Activated CD8-positive, alpha-beta T cell treated with anti-CD3 and anti-CD28 coated beads for 36 hours (primary cell): ENCODE data around the gene MMP11. TPM values are rescaled to one million over a fixed set of nuclear protein-coding genes. Genes with fewer than 3 reads are reported as not detected.

ENCODE experiments used
- ATAC-seq: fragments of 200-7000 bp; cut with Tn5 transposase; one replicate; pipeline ENCODE4 v1.10.0; 2021; ENCODE audit warnings: mild to moderate bottlenecking, moderate library complexity
- CTCF ChIA-PET: fragments of 350-600 bp; sonication (Branson Sonifier 250); formaldehyde crosslinking; loops from one replicate; lab custom pipeline; 2021; ENCODE audit warnings: antibody characterized with exemption; lab: Charles Lee
- POLR2A ChIA-PET: fragments of 350-600 bp; sonication (Branson Sonifier 250); formaldehyde crosslinking; loops from one replicate; lab custom pipeline; 2021; ENCODE audit warnings: antibody characterized with exemption; lab: Charles Lee
- DNase-seq: peaks from one replicate; pipeline ENCODE4 v3.0.0-alpha.2; 2020
- H3K27ac Mint-ChIP-seq: one replicate; pipeline ENCODE4 v1.8.0; 2021; ENCODE audit warnings: mild to moderate bottlenecking, mixed read lengths
- H3K27me3 Mint-ChIP-seq: one replicate; pipeline ENCODE4 v1.8.0; 2021; ENCODE audit warnings: mixed read lengths
- H3K36me3 Mint-ChIP-seq: one replicate; pipeline ENCODE4 v1.8.0; 2021; ENCODE audit warnings: low read depth, mixed read lengths
- H3K4me1 Mint-ChIP-seq: one replicate; pipeline ENCODE4 v1.8.0; 2021; ENCODE audit warnings: low read depth, mixed read lengths
- H3K4me3 Mint-ChIP-seq: one replicate; pipeline ENCODE4 v1.8.0; 2021; ENCODE audit warnings: mild to moderate bottlenecking, moderate library complexity, mixed read lengths
- H3K9me3 Mint-ChIP-seq: one replicate; pipeline ENCODE4 v1.8.0; 2021; ENCODE audit warnings: mixed read lengths
- CTCF ChIP-seq: fragments of 200-600 bp; IDR thresholded peaks from one replicate; pipeline ENCODE4 v1.8.0; 2022; ENCODE audit warnings: antibody characterized with exemption, mild to moderate bottlenecking
- intact Hi-C: fragments of 100-400 bp; cut with micrococcal nuclease; formaldehyde crosslinking; loops from one replicate; pipeline ENCODE4 v1.10.0; 2022
- total RNA-seq, 2 experiments: library from RNA; stranded (reverse); gene quantifications; one replicate each; pipeline ENCODE4 v1.2.3, GENCODE V29; 2021

MMP11 gene
- total RNA-seq, 2 experiments from 2014 or later = 0.85 to 1.4 TPM

- no peaks in the 10 kb centered on the region for H3K9me3 Mint-ChIP-seq
- no peak for ATAC-seq
- H3K4me3 Mint-ChIP-seq = peak overlapping the region; percentile 3
- ChIA-PET POLR2A (interaction anchor here (0.6 to 2.5 kb wide), 8 partner anchors 21 to 148 kb away, joined by 3 to 9 read pairs (median 3); partner anchors contain the start of genes CHCHD10 and SLC2A11), CTCF (interaction anchor here (1.5 kb wide), 1 partner anchor 14 kb away, joined by 6 read pairs; no protein-coding TSS in a partner anchor)
- intact Hi-C loops = no loop called here
- peaks cover 19% of the 10 kb centered on the region for H3K36me3 Mint-ChIP-seq
- peaks cover 45% of the 10 kb centered on the region for H3K4me1 Mint-ChIP-seq
- no peak for DNase-seq
- TF ChIP-seq CTCF = no peak
- H3K27ac Mint-ChIP-seq = no peak overlapping the region
- H3K27me3 Mint-ChIP-seq = no peaks in the 10 kb centered on the region
Measured at GRCh38 chr22:23789121-23789520, 16.5 kb downstream of the MMP11 start.

- intact Hi-C loops = no loop called here
- TF ChIP-seq CTCF = no peak
- POLR2A ChIA-PET = interaction anchor here (0.6 to 2.5 kb wide), 7 partner anchors 22 to 148 kb away, joined by 3 to 9 read pairs (median 3); partner anchors contain the start of genes CHCHD10 and SLC2A11
- ATAC-seq (no peak), DNase-seq (no peak)
- Mint-ChIP-seq H3K36me3 (peaks cover 21% of the 10 kb centered on the region), H3K4me3 (no peak overlapping the region), H3K27ac (peak overlapping the region; percentile 8), H3K4me1 (peaks cover 41% of the 10 kb centered on the region), H3K9me3 (no peaks in the 10 kb centered on the region), H3K27me3 (no peaks in the 10 kb centered on the region)
- CTCF ChIA-PET = interaction anchor here (1.5 kb wide), 1 partner anchor 15 kb away, joined by 6 read pairs; no protein-coding TSS in a partner anchor
Measured at GRCh38 chr22:23789638-23790037, 17.0 kb downstream of the MMP11 start.

GRCh38 chr22:23790819-23791737 is 18.4 kb downstream of the MMP11 start:
- intact Hi-C loops = no loop called here
- ATAC-seq = no peak

GRCh38 chr22:23791738-23792645 is 19.3 kb downstream of the MMP11 start:
- Mint-ChIP-seq H3K9me3 (no peaks in the 10 kb centered on the region), H3K27ac (peak overlapping the region; percentile 55)
- intact Hi-C loops = no loop called here

More at GRCh38 chr22:23790819-23791737, 18.4 kb downstream of the MMP11 start:
- CTCF ChIA-PET = no interaction called here
- peaks cover 25% of the 10 kb centered on the region for H3K36me3 Mint-ChIP-seq
- no peaks in the 10 kb centered on the region for H3K27me3 Mint-ChIP-seq
- POLR2A ChIA-PET = no interaction called here
- H3K4me3 Mint-ChIP-seq = no peak overlapping the region
- no peak overlapping the region for H3K27ac Mint-ChIP-seq
- H3K4me1 Mint-ChIP-seq = peaks cover 39% of the 10 kb centered on the region
- no peak for TF ChIP-seq CTCF
- no peaks in the 10 kb centered on the region for H3K9me3 Mint-ChIP-seq
- DNase-seq = no peak

More at GRCh38 chr22:23791738-23792645, 19.3 kb downstream of the MMP11 start:
- Mint-ChIP-seq H3K4me3 (no peak overlapping the region), H3K36me3 (peaks cover 33% of the 10 kb centered on the region), H3K27me3 (no peaks in the 10 kb centered on the region), H3K4me1 (peaks cover 33% of the 10 kb centered on the region)
- ChIA-PET CTCF (interaction anchor here (1.0 to 1.1 kb wide), 2 partner anchors 58 to 103 kb away, joined by 3 read pairs; partner anchors contain the start of gene MIF), POLR2A (interaction anchor here (0.5 to 0.7 kb wide), 2 partner anchors 34 to 59 kb away, joined by 3 to 4 read pairs; no protein-coding TSS in a partner anchor)
- TF ChIP-seq CTCF = no peak
- DNase-seq (no peak), ATAC-seq (no peak)
